Ammon's horn (tissue), 1 donor: ENCODE measurements around the gene TNXB.
"Not testable (repeated sequence)": the region's sequence is repeated elsewhere in the genome, so short reads cannot be mapped to it uniquely, and the experiment has no call there.

Experiments
- DNase-seq: peaks from one replicate; pipeline ENCODE4 v3.0.0-alpha.2; 2016; ENCODE audit warnings: low spot score

TNXB gene

GRCh38 chr6:32144238-32144637 lies 35.1 kb upstream of the TNXB start:
- not testable (repeated sequence) for DNase-seq

- DNase-seq: no peak
These were observed 31.4 kb upstream of the TNXB start for GRCh38 chr6:32140420-32141046.

- DNase-seq: no peak
These were observed 30.5 kb upstream of the TNXB start for GRCh38 chr6:32139590-32139989.

GRCh38 chr6:32137454-32137853 lies 28.3 kb upstream of the TNXB start:
- DNase-seq: no peak

- DNase-seq: no peak
These were observed 24.6 kb upstream of the TNXB start for GRCh38 chr6:32133786-32134185.

- no peak for DNase-seq
These were observed 23.0 kb upstream of the TNXB start for GRCh38 chr6:32132110-32132509.

- no peak for DNase-seq
These were observed 22.4 kb upstream of the TNXB start for GRCh38 chr6:32131439-32131948.

- no peak for DNase-seq
These were observed 20.4 kb upstream of the TNXB start for GRCh38 chr6:32129297-32130088.

GRCh38 chr6:32128751-32129296 lies 19.7 kb upstream of the TNXB start:
- no peak for DNase-seq

- peak; percentile 100 for DNase-seq
These were observed 18.8 kb upstream of the TNXB start, which contains the start of gene ATF6B for GRCh38 chr6:32127717-32128592. Gene ATF6B, minus strand, starts transcription at chr6:32128246. Its CDS starts 39 bp downstream, at chr6:32128207.

- no peak for DNase-seq
These were observed 18.2 kb upstream of the TNXB start for GRCh38 chr6:32127409-32127716.

GRCh38 chr6:32126880-32127279 lies 17.7 kb upstream of the TNXB start:
- no peak for DNase-seq

GRCh38 chr6:32123681-32124080 lies 14.5 kb upstream of the TNXB start:
- no peak for DNase-seq

GRCh38 chr6:32120573-32121059 lies 11.5 kb upstream of the TNXB start:
- no peak for DNase-seq

- peak; percentile 94 for DNase-seq
These were observed 9.9 kb upstream of the TNXB start for GRCh38 chr6:32118782-32119628.

GRCh38 chr6:32117461-32117860 lies 8.3 kb upstream of the TNXB start:
- no peak for DNase-seq

GRCh38 chr6:32116674-32117073 lies 7.5 kb upstream of the TNXB start:
- DNase-seq: no peak

- no peak for DNase-seq
These were observed 6.5 kb upstream of the TNXB start for GRCh38 chr6:32115623-32116022.

GRCh38 chr6:32114796-32115195 lies 5.7 kb upstream of the TNXB start:
- no peak for DNase-seq

GRCh38 chr6:32113386-32114352 lies 4.5 kb upstream of the TNXB start:
- peak; percentile 82 for DNase-seq
